HepG2 (cell line): Measurements from ENCODE around the gene SLC34A3. TPM values are rescaled to one million over a fixed set of nuclear protein-coding genes. Genes with fewer than 3 reads are reported as not detected.
A peak's percentile ranks its signal among the peaks of the same experiment; 100 is the strongest.

ENCODE experiments used
- AGO1 ChIP-seq: fragments of 200-400 bp; formaldehyde crosslinking; IDR thresholded peaks from 2 replicates; pipeline ENCODE4 v1.6.1; 2017; ENCODE audit warnings: mild to moderate bottlenecking, low read depth, low read length, moderate library complexity; ENCODE audit not compliant: poor library complexity, severe bottlenecking
- ELF3 ChIP-seq: IDR thresholded peaks from 2 replicates; pipeline ENCODE4 v1.6.1; 2016; ENCODE audit warnings: missing genetic modification reagents, missing compliant biosample characterization
- GFI1 ChIP-seq: sonication (generic); formaldehyde crosslinking; IDR thresholded peaks from 2 replicates; pipeline ENCODE4 v1.5.0; 2020; ENCODE audit warnings: missing genetic modification reagents, mild to moderate bottlenecking, borderline replicate concordance
- HDAC2 ChIP-seq: sonication (generic); formaldehyde crosslinking; IDR thresholded peaks from 2 replicates; pipeline ENCODE4 v1.4.0; 2020; ENCODE audit warnings: missing genetic modification reagents
- HMG20B ChIP-seq: conservative IDR thresholded peaks from 2 replicates; pipeline ENCODE4 v1.6.1; 2016; ENCODE audit warnings: missing genetic modification reagents, missing compliant biosample characterization
- LBX2 ChIP-seq: sonication (generic); formaldehyde crosslinking; IDR thresholded peaks from 2 replicates; pipeline ENCODE4 v1.5.0; 2020; ENCODE audit warnings: missing genetic modification reagents, mild to moderate bottlenecking, borderline replicate concordance
- NFKB2 ChIP-seq: sonication (generic); formaldehyde crosslinking; IDR thresholded peaks from 2 replicates; pipeline ENCODE4 v1.4.0; 2020; ENCODE audit warnings: missing genetic modification reagents, borderline replicate concordance
- POLR2A ChIP-seq, 2 experiments: IDR thresholded peaks; 2 replicates each; pipeline ENCODE4 v1.6.1; 2011; ENCODE audit warnings: low read depth in 2 of 2, low read length in 2 of 2, mild to moderate bottlenecking in 1 of 2, moderate library complexity in 1 of 2; ENCODE audit not compliant: insufficient read depth in 1 of 2
- RFX3 ChIP-seq: IDR thresholded peaks from 2 replicates; pipeline ENCODE4 v1.6.1; 2016; ENCODE audit warnings: missing biosample characterization, missing genetic modification reagents
- RFXANK ChIP-seq: IDR thresholded peaks from 2 replicates; pipeline ENCODE4 v1.6.1; 2016
- SP1 ChIP-seq, 2 experiments: fragments of 450-650 bp in 1 of 2; sonication (generic) in 1 of 2; formaldehyde crosslinking in 1 of 2; IDR thresholded peaks; 2 replicates each; pipeline versions ENCODE4 v1.4.0 to v1.6.1; 2016 to 2020; ENCODE audit warnings: missing genetic modification reagents in 1 of 2
- TERF1 ChIP-seq: sonication (generic); formaldehyde crosslinking; IDR thresholded peaks from 2 replicates; pipeline ENCODE4 v1.8.0; 2022; ENCODE audit warnings: mild to moderate bottlenecking, missing genetic modification reagents, moderate library complexity
- TRIM24 ChIP-seq: sonication (generic); formaldehyde crosslinking; IDR thresholded peaks from 2 replicates; pipeline ENCODE4 v1.8.0; 2022; ENCODE audit warnings: mild to moderate bottlenecking, missing genetic modification reagents
- ZBTB20 ChIP-seq: sonication (generic); formaldehyde crosslinking; IDR thresholded peaks from 2 replicates; pipeline ENCODE4 v1.8.1; 2023; ENCODE audit warnings: missing genetic modification reagents, low read depth, mild to moderate bottlenecking, borderline replicate concordance
- ZFP1 ChIP-seq: IDR thresholded peaks from 2 replicates; pipeline ENCODE4 v1.6.1; 2016
- ZFY ChIP-seq: sonication (generic); formaldehyde crosslinking; IDR thresholded peaks from 2 replicates; pipeline ENCODE4 v1.4.0; 2020; ENCODE audit warnings: missing genetic modification reagents
- ZGPAT ChIP-seq: IDR thresholded peaks from 2 replicates; pipeline ENCODE4 v1.6.1; 2016; ENCODE audit warnings: mild to moderate bottlenecking
- ZMYM4 ChIP-seq: sonication (generic); formaldehyde crosslinking; IDR thresholded peaks from 2 replicates; pipeline ENCODE4 v1.8.1; 2023; ENCODE audit warnings: mild to moderate bottlenecking, missing genetic modification reagents
- ZNF20 ChIP-seq: sonication (generic); formaldehyde crosslinking; IDR thresholded peaks from 2 replicates; pipeline ENCODE4 v1.4.0; 2020; ENCODE audit warnings: mild to moderate bottlenecking, moderate library complexity, missing genetic modification reagents
- ZNF230 ChIP-seq: sonication (generic); formaldehyde crosslinking; IDR thresholded peaks from 2 replicates; pipeline ENCODE4 v1.4.0; 2020; ENCODE audit warnings: mild to moderate bottlenecking, missing genetic modification reagents
- ZNF235 ChIP-seq: sonication (generic); formaldehyde crosslinking; IDR thresholded peaks from 2 replicates; pipeline ENCODE4 v1.8.1; 2023; ENCODE audit warnings: mild to moderate bottlenecking, missing genetic modification reagents, borderline replicate concordance
- ZNF280D ChIP-seq: sonication (generic); formaldehyde crosslinking; IDR thresholded peaks from 2 replicates; pipeline ENCODE4 v1.5.1; 2020; ENCODE audit warnings: mild to moderate bottlenecking, missing genetic modification reagents
- ZNF570 ChIP-seq: sonication (generic); formaldehyde crosslinking; IDR thresholded peaks from 2 replicates; pipeline ENCODE4 v1.4.0; 2020; ENCODE audit warnings: mild to moderate bottlenecking, missing genetic modification reagents, borderline replicate concordance
- ZNF576 ChIP-seq: sonication (generic); formaldehyde crosslinking; IDR thresholded peaks from 2 replicates; pipeline ENCODE4 v1.4.0; 2020; ENCODE audit warnings: mild to moderate bottlenecking, missing genetic modification reagents
- ZNF7 ChIP-seq: IDR thresholded peaks from 2 replicates; pipeline ENCODE4 v1.6.1; 2016; ENCODE audit warnings: missing biosample characterization, missing genetic modification reagents
- polyA plus RNA-seq, 8 experiments: library from polyadenylated mRNA; depleted of rRNA in 3 of 8; stranded (reverse) in 7 of 8; unstranded in 1 of 8; fragments of >200 nt; fragmentation: Illumina TruSeq in 4 of 8; extraction: Trizol in 4 of 8; gene quantifications; 2 replicates each; pipeline versions ENCODE4 v1.2.1 to v1.2.3, GENCODE V29; 2011 to 2016; ENCODE audit warnings: low read depth in 4 of 8, missing spikeins in 1 of 8, mixed read lengths in 1 of 8; ENCODE audit not compliant: insufficient read depth in 1 of 8
- total RNA-seq, 5 experiments: library from RNA; depleted of rRNA; stranded (reverse); fragments of >200 nt; fragmentation: Illumina TruSeq; extraction: Trizol; gene quantifications; 2 replicates each; pipeline ENCODE4 v1.2.3, GENCODE V29; 2016; ENCODE audit warnings: low read depth in 1 of 5

Gene SLC34A3
- total and polyA plus RNA-seq, 2 of the 13 experiments (the other 11 are each of a cell fraction or from before 2014, with no cell fraction given) = 0.07 to 1.0 TPM

GRCh38 chr9:137240841-137241489 is 10.3 kb downstream of the SLC34A3 start, which contains the start of gene TUBB4B (continued):
- TF ChIP-seq ZNF280D (CRISPR knock-in tag) (0 out of 2 replicates have a peak, but pooled peaks have one; percentile 4), RFX3 (CRISPR knock-in tag) (no peak), ZNF230 (CRISPR knock-in tag) (no peak), RFXANK (no peak), LBX2 (no peak), ZNF7 (CRISPR knock-in tag) (no peak), POLR2A (IDR thresholded peaks at IDR 0.05; ENCODE audit: insufficient read depth in 1 of 2, low read depth in 2 of 2, low read length in 2 of 2) (peak in 1 of 2 experiments; percentile 99; a peak in 2 of 4 replicates), ELF3 (CRISPR knock-in tag) (peak; percentile 60; the same call in 1 of the 2 replicates), GFI1 (CRISPR knock-in tag) (no peak), ZFP1 (CRISPR knock-in tag) (no peak), ZMYM4 (CRISPR knock-in tag) (no peak; the same call in 1 of the 2 replicates), TERF1 (no peak), HMG20B (CRISPR knock-in tag) (peak; percentile 63; the same call in 1 of the 2 replicates), ZNF235 (CRISPR knock-in tag) (0 out of 2 replicates have a peak, but pooled peaks have one; percentile 59), ZNF570 (CRISPR knock-in tag) (no peak), NFKB2 (CRISPR knock-in tag) (no peak; the same call in 1 of the 2 replicates), HDAC2 (CRISPR knock-in tag) (peak; percentile 29; the same call in 1 of the 2 replicates), SP1 (IDR thresholded peaks at IDR 0.05) (no peak), SP1 (CRISPR knock-in tag; IDR thresholded peaks at IDR 0.05) (peak; percentile 50), TRIM24 (CRISPR knock-in tag) (no peak), ZBTB20 (CRISPR knock-in tag) (peak; percentile 63; the same call in 1 of the 2 replicates), ZNF576 (no peak), ZFY (no peak; the same call in 1 of the 2 replicates), ZNF20 (no peak), ZGPAT (CRISPR knock-in tag) (peak; percentile 8; the same call in 1 of the 2 replicates), AGO1 (no peak)
